OCI-LY7 (cell line): ENCODE measurements around the gene KIF20A. TPM values are rescaled to one million over a fixed set of nuclear protein-coding genes. Genes with fewer than 3 reads are reported as not detected.

Source experiments
- BruUV-seq: library from RNA; stranded (reverse); fragments of 400-500 nt; replicated peaks from 2 replicates; lab custom pipeline; 2021; lab: Mats Ljungman, UMichigan
- CTCF ChIA-PET: fragments of 300-600 bp; sonication (Branson Sonifier 250); formaldehyde crosslinking; loops from one replicate; lab custom pipeline; 2022; ENCODE audit warnings: antibody characterized with exemption; ENCODE audit not compliant: unreplicated experiment; lab: Charles Lee
- POLR2A ChIA-PET: fragments of 300-600 bp; sonication (Branson Sonifier 250); formaldehyde crosslinking; loops from one replicate; lab custom pipeline; 2022; ENCODE audit warnings: antibody characterized with exemption; lab: Charles Lee
- DNase-seq: peaks from one replicate; pipeline ENCODE4 v3.0.0-alpha.2; 2015; ENCODE audit warnings: low spot score
- H2AFZ ChIP-seq: fragments of 200-600 bp; sonication (generic), shearing (Covaris generic); 2 replicates; pipeline ENCODE4 v1.6.1; 2014; ENCODE audit warnings: mild to moderate bottlenecking, antibody characterized with exemption, low read length, moderate library complexity
- H3K27ac ChIP-seq: fragments of 200-600 bp; sonication (generic); 2 replicates; pipeline ENCODE4 v1.5.1; 2014; ENCODE audit warnings: mixed run types, low read depth, mild to moderate bottlenecking, moderate library complexity, low read length, inconsistent platforms; ENCODE audit not compliant: poor library complexity, severe bottlenecking
- H3K36me3 ChIP-seq: fragments of 200-600 bp; sonication (generic); 2 replicates; pipeline ENCODE4 v1.6.1; 2014; ENCODE audit warnings: mild to moderate bottlenecking, antibody characterized with exemption, low read length, moderate library complexity, mixed read lengths; ENCODE audit not compliant: insufficient read depth
- H3K4me1 ChIP-seq: fragments of 200-600 bp; sonication (generic); 2 replicates; pipeline ENCODE4 v1.5.1; 2014; ENCODE audit warnings: mild to moderate bottlenecking, low read length; ENCODE audit not compliant: insufficient read depth, poor library complexity, severe bottlenecking
- H3K4me2 ChIP-seq: fragments of 200-600 bp; sonication (generic); 2 replicates; pipeline ENCODE4 v1.6.1; 2014; ENCODE audit warnings: mild to moderate bottlenecking, low read length
- H3K4me3 ChIP-seq: fragments of 200-600 bp; sonication (generic); 2 replicates; pipeline ENCODE4 v1.5.1; 2014; ENCODE audit warnings: mild to moderate bottlenecking, low read depth, low read length; ENCODE audit not compliant: poor library complexity, severe bottlenecking
- H3K79me2 ChIP-seq: fragments of 200-600 bp; sonication (generic); 2 replicates; pipeline ENCODE4 v1.6.1; 2016; ENCODE audit warnings: low read depth, mild to moderate bottlenecking, low read length, moderate library complexity, mixed read lengths; ENCODE audit not compliant: insufficient read depth
- H3K9me2 ChIP-seq: fragments of 200-600 bp; sonication (generic); 2 replicates; pipeline ENCODE4 v1.6.1; 2016; ENCODE audit warnings: mild to moderate bottlenecking, low read length, mixed read lengths; ENCODE audit not compliant: insufficient read depth
- H3K9me3 ChIP-seq: fragments of 200-600 bp; sonication (generic); 2 replicates; pipeline ENCODE4 v1.6.1; 2014; ENCODE audit warnings: mild to moderate bottlenecking, mixed run types, low read length, mixed read lengths
- H4K20me1 ChIP-seq: fragments of 200-600 bp; sonication (generic); 2 replicates; pipeline ENCODE4 v1.6.1; 2014; ENCODE audit warnings: mild to moderate bottlenecking, antibody characterized with exemption, low read length, moderate library complexity, mixed read lengths; ENCODE audit not compliant: insufficient read depth
- EZH2phosphoT487 ChIP-seq: fragments of 200-600 bp; sonication (generic); IDR thresholded peaks from 2 replicates; pipeline ENCODE4 v1.6.1; 2018; ENCODE audit warnings: low read depth, borderline replicate concordance, mild to moderate bottlenecking, mixed run types, antibody characterized with exemption, low read length, moderate library complexity, mixed read lengths
- intact Hi-C: fragments of 100-400 bp; cut with micrococcal nuclease; formaldehyde crosslinking; loops from one replicate; pipeline ENCODE4 v1.10.0; 2022; ENCODE audit not compliant: unreplicated experiment
- total RNA-seq, 2 experiments: library from RNA; depleted of rRNA in 1 of 2; stranded (reverse); fragments of >200 nt in 1 of 2; shearing (Covaris generic) in 1 of 2; gene quantifications; 2 replicates each; pipeline ENCODE4 v1.2.3, GENCODE V29; 2014 to 2022
- TF ChIP-seq, protein P1 (sequence below): fragments of 200-600 bp; sonication (generic); conservative IDR thresholded peaks from 2 replicates; pipeline ENCODE4 v1.5.1; 2014; ENCODE audit warnings: mild to moderate bottlenecking, antibody characterized with exemption, low read length, moderate library complexity, mixed read lengths

The KIF20A gene
- total RNA-seq, 2 experiments from 2014 or later, result 63.1 to 65.1 TPM

DNA sequence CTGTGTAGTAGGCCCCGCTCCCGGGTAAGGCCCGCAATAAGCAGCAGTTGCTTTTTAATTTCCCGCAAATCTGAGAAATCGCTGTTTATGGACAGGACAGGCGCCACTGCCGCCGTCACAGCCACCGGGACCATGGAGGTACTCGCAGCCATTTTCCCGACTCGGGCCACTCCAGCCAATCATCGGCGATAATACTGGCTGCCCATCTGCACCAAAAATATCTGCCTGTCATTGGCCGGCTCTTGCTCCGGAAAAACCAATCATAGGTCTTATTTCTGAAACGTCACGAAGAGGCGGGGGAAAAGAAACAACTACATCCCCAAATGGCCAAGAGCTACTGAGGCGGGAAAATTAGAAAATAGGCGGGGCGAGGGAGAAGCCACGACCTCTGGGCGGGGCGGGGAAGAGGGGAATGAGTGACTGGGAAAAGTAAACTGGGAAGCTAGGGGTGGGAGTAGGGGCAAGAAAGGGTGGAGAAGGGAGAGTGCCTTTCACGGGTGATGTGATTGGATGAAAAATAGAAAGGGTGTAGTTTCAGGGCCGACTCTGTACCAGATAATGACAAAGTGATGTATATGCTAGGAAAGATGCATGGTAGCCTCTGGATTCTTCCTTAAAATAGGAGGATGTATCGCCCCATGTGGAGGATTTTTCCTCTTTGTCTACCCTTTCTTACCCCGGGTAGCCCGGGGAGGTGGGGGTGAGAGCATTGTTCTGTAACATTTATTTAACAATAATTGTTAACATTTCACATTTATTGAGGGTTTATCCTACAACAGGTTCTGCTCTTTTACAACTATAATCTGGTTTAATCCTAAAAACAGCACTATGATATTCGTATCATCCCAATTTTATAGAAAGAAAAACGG is 34.5 kb downstream of the KIF20A start, which contains the start of gene CDC23:
Gene CDC23, minus strand, starts transcription at position 163 of the 869 bp plus-strand sequence. Its CDS starts 11 bp downstream, at position 152.
- peaks cover 32% of the 10 kb centered on the region for H3K36me3 ChIP-seq
- no peaks in the 10 kb centered on the region for H3K9me3 ChIP-seq
- H3K4me1 ChIP-seq, result peaks cover 15% of the 10 kb centered on the region
- H3K4me2 ChIP-seq, result peak within 1 kb of the TSS; percentile 75
- DNase-seq, result peak; percentile 98
- H2AFZ ChIP-seq, result peak within 1 kb of the TSS; percentile 99
- peaks cover 43% of the 10 kb centered on the region for H3K79me2 ChIP-seq
- H3K9me2 ChIP-seq, result no peaks in the 10 kb centered on the region
- intact Hi-C loops, result loop anchor here (2.0 to 5.0 kb wide), 3 partner anchors 35 to 361 kb away; partner anchors contain the start of genes BRD8, CDC25C, HSPA9 and KIF20A
- ChIA-PET CTCF (interaction anchor here (0.6 kb wide), 1 partner anchor 139 kb away, joined by 3 read pairs; the partner anchor contains the start of gene KDM3B), POLR2A (interaction anchor here (0.5 to 1.8 kb wide), 14 partner anchors 10 to 141 kb away, joined by 3 to 7 read pairs (median 4); partner anchors contain the start of genes CDC25C and KIF20A)
- TSS peak; percentile 78 for BruUV-seq
- H3K4me3 ChIP-seq, result peak within 1 kb of the TSS; percentile 97
- no peaks in the 10 kb centered on the region for H4K20me1 ChIP-seq
- peak within 1 kb of the TSS; percentile 43 for H3K27ac ChIP-seq
- TF ChIP-seq EZH2phosphoT487, result no peak
- TF ChIP-seq, protein P1, sequence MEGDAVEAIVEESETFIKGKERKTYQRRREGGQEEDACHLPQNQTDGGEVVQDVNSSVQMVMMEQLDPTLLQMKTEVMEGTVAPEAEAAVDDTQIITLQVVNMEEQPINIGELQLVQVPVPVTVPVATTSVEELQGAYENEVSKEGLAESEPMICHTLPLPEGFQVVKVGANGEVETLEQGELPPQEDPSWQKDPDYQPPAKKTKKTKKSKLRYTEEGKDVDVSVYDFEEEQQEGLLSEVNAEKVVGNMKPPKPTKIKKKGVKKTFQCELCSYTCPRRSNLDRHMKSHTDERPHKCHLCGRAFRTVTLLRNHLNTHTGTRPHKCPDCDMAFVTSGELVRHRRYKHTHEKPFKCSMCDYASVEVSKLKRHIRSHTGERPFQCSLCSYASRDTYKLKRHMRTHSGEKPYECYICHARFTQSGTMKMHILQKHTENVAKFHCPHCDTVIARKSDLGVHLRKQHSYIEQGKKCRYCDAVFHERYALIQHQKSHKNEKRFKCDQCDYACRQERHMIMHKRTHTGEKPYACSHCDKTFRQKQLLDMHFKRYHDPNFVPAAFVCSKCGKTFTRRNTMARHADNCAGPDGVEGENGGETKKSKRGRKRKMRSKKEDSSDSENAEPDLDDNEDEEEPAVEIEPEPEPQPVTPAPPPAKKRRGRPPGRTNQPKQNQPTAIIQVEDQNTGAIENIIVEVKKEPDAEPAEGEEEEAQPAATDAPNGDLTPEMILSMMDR, result no peak

DNA sequence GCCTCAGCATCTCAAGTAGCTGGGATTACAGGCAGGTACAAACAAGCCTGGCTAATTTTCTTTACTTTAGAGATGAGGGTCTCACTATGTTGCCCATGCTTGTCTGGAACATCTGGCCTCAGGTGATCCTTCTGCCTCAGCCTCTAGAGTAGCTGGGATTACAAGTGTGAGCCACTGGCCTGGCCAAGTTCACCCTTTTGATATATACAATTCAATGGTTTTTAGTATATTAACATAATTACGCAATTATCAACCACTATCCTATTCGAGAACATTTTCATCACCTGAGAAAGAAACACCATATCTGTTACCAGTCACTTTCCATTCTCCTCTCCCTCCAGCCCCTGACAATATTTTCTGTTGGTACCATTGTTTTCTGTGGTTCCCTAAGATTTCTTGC is 37.9 kb downstream of the KIF20A start:
- H3K4me1 ChIP-seq, result peaks cover 13% of the 10 kb centered on the region
- H2AFZ ChIP-seq, result no peak overlapping the region
- no peak overlapping the region for H3K4me3 ChIP-seq
- no peak for TF ChIP-seq EZH2phosphoT487
- TF ChIP-seq, protein P1, result no peak
- BruUV-seq, result no TSS peak
- no peaks in the 10 kb centered on the region for H3K9me2 ChIP-seq
- ChIA-PET CTCF (no interaction called here), POLR2A (interaction anchor here (0.6 to 1.3 kb wide), 5 partner anchors 18 to 261 kb away, joined by 3 read pairs; partner anchors contain the start of genes CDC25C and FAM53C)
- H3K79me2 ChIP-seq, result peaks cover 14% of the 10 kb centered on the region
- no peaks in the 10 kb centered on the region for H3K36me3 ChIP-seq
- H3K4me2 ChIP-seq, result no peak overlapping the region
- DNase-seq, result no peak
- intact Hi-C loops, result no loop called here
- H3K27ac ChIP-seq, result no peak overlapping the region
- H4K20me1 ChIP-seq, result no peaks in the 10 kb centered on the region
- H3K9me3 ChIP-seq, result no peaks in the 10 kb centered on the region
